HAP-1 (cell line): ENCODE measurements around the gene KCNMB3.
A peak's percentile ranks its signal among the peaks of the same experiment; 100 is the strongest.
"Not testable (repeated sequence)": the region's sequence is repeated elsewhere in the genome, so short reads cannot be mapped to it uniquely, and the experiment has no call there.

Experiments used
- DNase-seq, 2 experiments: peaks; one replicate each; pipeline ENCODE4 v3.0.0-alpha.2; 2016 to 2020; ENCODE audit warnings: low spot score in 2 of 2
- H3K27me3 ChIP-seq: fragments of 250-450 bp; sonication (Bioruptor Pico); 2 replicates; pipeline ENCODE4 v1.5.1; 2020; ENCODE audit warnings: low read depth, mild to moderate bottlenecking, moderate library complexity
- H3K36me3 ChIP-seq: fragments of 250-450 bp; sonication (Bioruptor Pico); replicated peaks from 2 replicates; pipeline ENCODE4 v1.5.1; 2020; ENCODE audit warnings: mild to moderate bottlenecking
- H3K4me1 ChIP-seq: fragments of 250-450 bp; sonication (Bioruptor Pico); 2 replicates; pipeline ENCODE4 v1.5.1; 2020; ENCODE audit warnings: mild to moderate bottlenecking
- H3K4me3 ChIP-seq: fragments of 250-450 bp; sonication (Bioruptor Pico); 2 replicates; pipeline ENCODE4 v1.5.1; 2020; ENCODE audit warnings: mild to moderate bottlenecking, moderate library complexity
- H3K9me3 ChIP-seq: fragments of 250-450 bp; sonication (Bioruptor Pico); 2 replicates; pipeline ENCODE4 v1.5.1; 2020; ENCODE audit warnings: mild to moderate bottlenecking, moderate library complexity
- in situ Hi-C: fragments of 300-500 bp; cut with MboI; formaldehyde crosslinking; loops from 3 replicates; pipeline ENCODE4 v1.14.3; 2020; ENCODE audit warnings: low sequenced_read_pairs, inconsistent platforms, mixed read lengths

The KCNMB3 gene

GRCh38 chr3:179257742-179258141, 6.8 kb upstream of the KCNMB3 start:
- H3K36me3 ChIP-seq, H3K4me3 ChIP-seq, H3K9me3 ChIP-seq, H3K4me1 ChIP-seq, DNase-seq, in situ Hi-C loops, H3K27me3 ChIP-seq: not testable (repeated sequence)

- H3K36me3 ChIP-seq: no peaks in the 10 kb centered on the region
- no peak overlapping the region for H3K4me3 ChIP-seq
- H3K4me1 ChIP-seq: no peaks in the 10 kb centered on the region
- no peaks in the 10 kb centered on the region for H3K27me3 ChIP-seq
- in situ Hi-C loops: no loop called here
- no peak for DNase-seq
- H3K9me3 ChIP-seq: no peaks in the 10 kb centered on the region
These were observed 5.9 kb upstream of the KCNMB3 start for GRCh38 chr3:179256813-179257212.

- Histone ChIP-seq H3K9me3 (no peaks in the 10 kb centered on the region), H3K27me3 (no peaks in the 10 kb centered on the region), H3K36me3 (no peaks in the 10 kb centered on the region), H3K4me3 (no peak overlapping the region), H3K4me1 (no peaks in the 10 kb centered on the region)
- in situ Hi-C loops: no loop called here
- DNase-seq: no peak
These were observed 3.5 kb downstream of the KCNMB3 start for GRCh38 chr3:179247289-179248015.

- Histone ChIP-seq H3K9me3 (no peaks in the 10 kb centered on the region), H3K36me3 (no peaks in the 10 kb centered on the region), H3K27me3 (no peaks in the 10 kb centered on the region), H3K4me3 (no peak overlapping the region), H3K4me1 (peaks cover 3% of the 10 kb centered on the region; the same call in 1 of the 2 replicates)
- in situ Hi-C loops: no loop called here
- DNase-seq: no peak
These were observed 6.0 kb downstream of the KCNMB3 start for GRCh38 chr3:179244878-179245277.

- in situ Hi-C loops, H3K36me3 ChIP-seq, H3K4me1 ChIP-seq, H3K9me3 ChIP-seq, H3K27me3 ChIP-seq, H3K4me3 ChIP-seq, DNase-seq: not testable (repeated sequence)
These were observed 8.1 kb downstream of the KCNMB3 start for GRCh38 chr3:179242859-179243258.

- in situ Hi-C loops, H3K36me3 ChIP-seq, H3K4me1 ChIP-seq, DNase-seq, H3K4me3 ChIP-seq, H3K9me3 ChIP-seq, H3K27me3 ChIP-seq: not testable (repeated sequence)
These were observed 10.6 kb downstream of the KCNMB3 start for GRCh38 chr3:179240299-179240698.

- in situ Hi-C loops: no loop called here
These were observed 14.1 kb downstream of the KCNMB3 start for GRCh38 chr3:179236669-179237301.

GRCh38 chr3:179234199-179234598, 16.7 kb downstream of the KCNMB3 start:
- DNase-seq: no peak
- H3K9me3 ChIP-seq: no peaks in the 10 kb centered on the region
- in situ Hi-C loops: no loop called here
- no peak overlapping the region for H3K4me3 ChIP-seq
- H3K4me1 ChIP-seq: peaks cover 19% of the 10 kb centered on the region
- peaks cover 3% of the 10 kb centered on the region; the same call in 1 of the 2 replicates for H3K36me3 ChIP-seq
- no peaks in the 10 kb centered on the region for H3K27me3 ChIP-seq

More at GRCh38 chr3:179236669-179237301, 14.1 kb downstream of the KCNMB3 start:
- H3K36me3 ChIP-seq: peaks cover 3% of the 10 kb centered on the region; the same call in 1 of the 2 replicates
- no peaks in the 10 kb centered on the region for H3K9me3 ChIP-seq
- H3K4me1 ChIP-seq: peaks cover 17% of the 10 kb centered on the region
- H3K27me3 ChIP-seq: no peaks in the 10 kb centered on the region
- no peak for DNase-seq
- H3K4me3 ChIP-seq: no peak overlapping the region

GRCh38 chr3:179233043-179233442, 17.9 kb downstream of the KCNMB3 start:
- Histone ChIP-seq H3K9me3 (no peaks in the 10 kb centered on the region), H3K4me1 (peaks cover 19% of the 10 kb centered on the region), H3K36me3 (peaks cover 3% of the 10 kb centered on the region; the same call in 1 of the 2 replicates), H3K4me3 (no peak overlapping the region), H3K27me3 (no peaks in the 10 kb centered on the region)
- DNase-seq: peak in 1 of 2 experiments; percentile 2
- in situ Hi-C loops: no loop called here

GRCh38 chr3:179229177-179229576, 21.7 kb downstream of the KCNMB3 start:
- no peaks in the 10 kb centered on the region for H3K27me3 ChIP-seq
- H3K4me3 ChIP-seq: no peak overlapping the region
- in situ Hi-C loops: no loop called here
- peaks cover 1% of the 10 kb centered on the region; the same call in 1 of the 2 replicates for H3K36me3 ChIP-seq
- DNase-seq: peak; percentile 59 to 82
- H3K9me3 ChIP-seq: no peaks in the 10 kb centered on the region
- peaks cover 16% of the 10 kb centered on the region for H3K4me1 ChIP-seq

GRCh38 chr3:179227349-179227748, 23.6 kb downstream of the KCNMB3 start:
- Histone ChIP-seq H3K9me3 (no peaks in the 10 kb centered on the region), H3K36me3 (0 out of 2 replicates have a peak, but pooled peaks cover 2% of the 10 kb centered on the region), H3K4me3 (no peak overlapping the region), H3K27me3 (no peaks in the 10 kb centered on the region), H3K4me1 (peaks cover 5% of the 10 kb centered on the region)
- in situ Hi-C loops: no loop called here
- DNase-seq: no peak

- in situ Hi-C loops: no loop called here
- no peak for DNase-seq
- Histone ChIP-seq H3K4me1 (peaks cover 3% of the 10 kb centered on the region), H3K4me3 (no peak overlapping the region), H3K9me3 (no peaks in the 10 kb centered on the region), H3K27me3 (no peaks in the 10 kb centered on the region), H3K36me3 (0 out of 2 replicates have a peak, but pooled peaks cover 2% of the 10 kb centered on the region)
These were observed 26.3 kb downstream of the KCNMB3 start for GRCh38 chr3:179224584-179224983.

- DNase-seq: no peak
- Histone ChIP-seq H3K4me1 (peaks cover 3% of the 10 kb centered on the region; the same call in 1 of the 2 replicates), H3K36me3 (0 out of 2 replicates have a peak, but pooled peaks cover 2% of the 10 kb centered on the region), H3K9me3 (no peaks in the 10 kb centered on the region), H3K27me3 (no peaks in the 10 kb centered on the region), H3K4me3 (no peak overlapping the region)
- in situ Hi-C loops: no loop called here
These were observed 27.4 kb downstream of the KCNMB3 start for GRCh38 chr3:179223548-179223947.

- in situ Hi-C loops: not testable (repeated sequence)
These were observed 32.7 kb downstream of the KCNMB3 start for GRCh38 chr3:179218213-179218612.

More at GRCh38 chr3:179218213-179218612, 32.7 kb downstream of the KCNMB3 start:
- H3K27me3 ChIP-seq, H3K9me3 ChIP-seq, H3K4me1 ChIP-seq, H3K36me3 ChIP-seq, DNase-seq, H3K4me3 ChIP-seq: not testable (repeated sequence)
